NT2/D1 (cell line): ENCODE measurements around the gene ID2.
"Not testable (repeated sequence)": the region's sequence is repeated elsewhere in the genome, so short reads cannot be mapped to it uniquely, and the experiment has no call there.

Experiments
- DNase-seq: peaks from one replicate; pipeline ENCODE4 v3.0.0-alpha.2; 2011; ENCODE audit warnings: low read depth, low spot score
- H3K27me3 ChIP-seq: 2 replicates; pipeline ENCODE4 v1.6.0; 2011; ENCODE audit warnings: mild to moderate bottlenecking; ENCODE audit not compliant: insufficient read length, insufficient read depth
- H3K36me3 ChIP-seq: 2 replicates; pipeline ENCODE4 v1.6.1; 2011; ENCODE audit warnings: mild to moderate bottlenecking, low read length, mixed read lengths; ENCODE audit not compliant: insufficient read depth, insufficient read length
- H3K4me1 ChIP-seq: 2 replicates; pipeline ENCODE4 v1.5.1; 2011; ENCODE audit not compliant: insufficient read depth, insufficient read length
- H3K4me3 ChIP-seq: 2 replicates; pipeline ENCODE4 v1.5.1; 2011; ENCODE audit warnings: low read depth; ENCODE audit not compliant: insufficient read length
- H3K9ac ChIP-seq: 2 replicates; pipeline ENCODE4 v1.6.0; 2011; ENCODE audit warnings: low read depth; ENCODE audit not compliant: insufficient read length
- H3K9me3 ChIP-seq: 2 replicates; pipeline ENCODE4 v1.5.1; 2011; ENCODE audit warnings: mild to moderate bottlenecking, low read length; ENCODE audit not compliant: insufficient read depth
- SUZ12 ChIP-seq: IDR thresholded peaks from 2 replicates; pipeline ENCODE4 v1.6.1; 2011; ENCODE audit not compliant: insufficient read length, insufficient read depth; ENCODE audit errors: extremely low read depth
- YY1 ChIP-seq: IDR thresholded peaks from 2 replicates; pipeline ENCODE4 v1.6.1; 2011; ENCODE audit not compliant: insufficient read length, insufficient read depth
- ZNF274 ChIP-seq: IDR thresholded peaks from 2 replicates; pipeline ENCODE4 v1.6.1; 2011; ENCODE audit warnings: mild to moderate bottlenecking, low read depth, low read length

The ID2 gene

DNA sequence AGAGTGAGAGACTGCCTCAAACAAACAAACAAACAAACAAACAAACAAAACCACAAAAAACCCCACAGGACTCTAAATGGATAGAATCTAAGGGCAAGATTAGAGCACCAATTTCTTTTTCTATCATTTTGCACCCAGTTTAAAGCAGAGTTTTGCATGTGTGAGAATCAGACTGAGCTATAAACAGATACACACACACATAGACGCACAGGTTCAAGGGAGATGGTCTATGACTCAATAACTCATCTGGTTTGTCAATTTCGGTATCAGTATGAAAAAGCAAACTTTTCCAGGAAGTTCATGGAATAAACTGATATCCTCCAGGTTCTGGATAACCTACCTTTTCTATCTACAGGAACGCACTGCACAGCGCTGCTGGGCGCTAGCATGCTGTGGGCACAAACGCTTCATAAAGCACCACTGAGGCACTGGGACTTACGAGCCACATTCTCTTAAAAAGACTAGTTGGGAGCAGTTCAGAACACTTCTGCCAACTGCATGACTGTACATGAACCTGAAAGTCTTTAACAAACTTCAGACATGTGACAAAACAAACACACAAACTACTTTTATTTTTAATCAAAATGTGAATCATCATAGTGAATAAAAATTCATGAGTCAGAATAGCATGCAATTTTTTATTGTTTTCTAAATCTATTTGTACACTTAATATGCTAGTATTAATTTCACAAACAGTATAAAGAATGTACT is 46.6 kb downstream of the ID2 start:
- Histone ChIP-seq H3K9ac (no peak overlapping the region), H3K36me3 (peaks cover 24% of the 10 kb centered on the region), H3K27me3 (no peaks in the 10 kb centered on the region), H3K4me3 (no peak overlapping the region), H3K9me3 (no peaks in the 10 kb centered on the region), H3K4me1 (no peaks in the 10 kb centered on the region)
- no peak for DNase-seq
- TF ChIP-seq YY1 (no peak), SUZ12 (no peak), ZNF274 (no peak)

DNA sequence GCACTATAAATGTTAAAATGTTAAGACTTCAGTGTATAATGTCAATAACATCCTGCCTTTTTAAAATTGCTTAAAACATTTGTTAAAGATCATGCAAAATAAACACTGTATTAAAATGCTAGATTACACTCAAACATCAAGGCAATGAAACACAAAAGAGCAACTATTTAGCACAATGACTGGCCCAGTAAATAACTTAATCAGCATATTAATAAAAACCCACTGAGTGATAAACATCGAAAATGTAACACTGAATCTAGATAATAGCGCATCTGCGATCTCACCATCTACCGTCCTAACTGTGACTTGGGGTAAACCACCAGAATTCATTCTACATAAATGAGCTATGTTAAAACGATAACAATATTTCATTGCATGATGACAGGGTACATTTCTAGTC is 47.2 kb downstream of the ID2 start:
- not testable (repeated sequence) for H3K4me1 ChIP-seq, DNase-seq, H3K9ac ChIP-seq, H3K9me3 ChIP-seq, H3K27me3 ChIP-seq, H3K4me3 ChIP-seq
- H3K36me3 ChIP-seq = peaks cover 29% of the 10 kb centered on the region

DNA sequence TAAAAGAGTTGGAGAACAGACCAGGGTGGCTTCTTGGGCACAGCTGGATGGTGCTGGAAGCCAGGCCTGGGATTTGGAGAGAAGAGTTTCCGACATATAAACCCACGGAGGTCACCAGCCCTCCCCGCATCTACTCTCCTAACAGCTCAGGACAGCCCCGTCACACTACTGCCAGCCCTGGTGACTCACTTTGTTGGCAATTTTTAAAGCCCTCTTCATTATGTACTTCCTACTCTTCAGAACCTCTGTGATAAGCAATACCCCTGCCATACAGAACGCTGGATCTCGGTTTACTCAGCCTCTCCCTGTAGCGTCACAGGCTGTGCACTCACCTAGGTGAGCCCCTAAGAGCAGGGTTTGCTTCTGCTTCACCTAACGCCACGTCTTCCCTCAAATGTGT is 48.1 kb downstream of the ID2 start:
- Histone ChIP-seq H3K27me3 (no peaks in the 10 kb centered on the region), H3K36me3 (peaks cover 31% of the 10 kb centered on the region), H3K9ac (no peak overlapping the region), H3K4me3 (no peak overlapping the region), H3K4me1 (no peaks in the 10 kb centered on the region), H3K9me3 (no peaks in the 10 kb centered on the region)
- DNase-seq = no peak
- TF ChIP-seq SUZ12 = no peak
- no peak for TF ChIP-seq ZNF274
- no peak for TF ChIP-seq YY1

DNA sequence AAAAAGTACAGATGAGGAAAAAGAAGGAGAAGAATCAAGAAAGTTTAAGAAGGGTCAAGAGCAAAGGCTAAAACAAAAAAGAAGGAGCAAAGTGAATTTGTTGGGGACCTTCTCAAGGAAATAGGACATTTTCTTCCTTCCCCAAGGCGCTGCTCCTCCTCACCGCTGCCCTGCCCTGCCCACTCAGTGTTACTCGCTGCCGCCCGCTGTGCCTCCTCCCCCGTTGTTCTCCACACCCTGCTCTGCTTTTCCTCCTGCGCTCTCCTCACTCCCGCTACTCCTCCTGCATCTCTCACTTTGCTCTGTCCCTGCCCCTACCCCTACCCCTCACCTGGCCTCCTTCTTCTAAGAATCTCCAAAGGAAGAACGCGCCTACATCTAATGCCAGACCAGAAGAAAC is 50.7 kb downstream of the ID2 start:
- Histone ChIP-seq H3K4me3 (no peak overlapping the region), H3K36me3 (peaks cover 31% of the 10 kb centered on the region), H3K9me3 (no peaks in the 10 kb centered on the region), H3K4me1 (no peaks in the 10 kb centered on the region), H3K9ac (no peak overlapping the region), H3K27me3 (no peaks in the 10 kb centered on the region)
- no peak for TF ChIP-seq YY1
- no peak for TF ChIP-seq ZNF274
- no peak for TF ChIP-seq SUZ12
- no peak for DNase-seq
